ENCODE data around the gene RHBDL1. TPM values are rescaled to one million over a fixed set of nuclear protein-coding genes. Genes with fewer than 3 reads are reported as not detected.
A peak's percentile ranks its signal among the peaks of the same experiment; 100 is the strongest.

RHBDL1 gene
- total and polyA plus RNA-seq, 2 of the 8 experiments (the other 6 are each of a cell fraction or from before 2014, with no cell fraction given) = 4.0 to 8.1 TPM

- no peak within 1 kb of the TSS for H2BK120ac ChIP-seq (replicated peaks; ENCODE audit: low read depth, low read length)
- DNase-seq (ENCODE audit: low read depth in 1 of 2, low spot score in 2 of 2) (peak in 1 of 2 experiments; percentile 56), FAIRE-seq (no peak)
- H3K23me2 ChIP-seq (ENCODE audit: low read depth, low read length) = peaks cover 12% of the 10 kb centered on the region; the same call in 1 of the 2 replicates
- H2AK5ac ChIP-seq (ENCODE audit: low read depth, low read length) = no peak within 1 kb of the TSS
- no peak within 1 kb of the TSS for H3K4ac ChIP-seq (replicated peaks; ENCODE audit: insufficient read length, low read depth, low read length)
- ChIA-PET POLR2A (ENCODE audit: partially characterized antibody) (interaction anchor here (1.1 to 2.1 kb wide), 4 partner anchors 15 to 26 kb away, joined by 3 to 12 read pairs (median 6); partner anchors contain the start of genes CCDC78 and WDR24), CTCF (ENCODE audit: partially characterized antibody) (interaction anchor here (1.1 to 33.4 kb wide), 3 partner anchors 19 to 350 kb away, joined by 3 to 977 read pairs (median 5); partner anchors contain the start of genes ANTKMT, CCDC78, CIAO3 and HAGHL)
- TF ChIP-seq ASH2L (IDR thresholded peaks at IDR 0.05; ENCODE audit: low read length) (no peak), JUN (IDR thresholded peaks at IDR 0.05; ENCODE audit: low read depth, low read length) (no peak), SP2 (IDR thresholded peaks at IDR 0.05; ENCODE audit: low read length) (no peak), SAP30 (IDR thresholded peaks at IDR 0.05; ENCODE audit: insufficient read depth, insufficient replicate concordance, low read length) (no peak), EZH2 (IDR thresholded peaks at IDR 0.05; ENCODE audit: low read depth, low read length, severe bottlenecking) (no peak), SIN3A (conservative IDR thresholded peaks at IDR 0.05 in 1 of 2, IDR thresholded peaks at IDR 0.05 in 1 of 2; ENCODE audit: low read depth in 1 of 2, low read length in 2 of 2) (peak in 1 of 2 experiments; percentile 12; a peak in 1 of 4 replicates), ATF3 (IDR thresholded peaks at IDR 0.05; ENCODE audit: insufficient read depth, low read depth, low read length) (no peak), TCF12 (IDR thresholded peaks at IDR 0.05; ENCODE audit: low read depth, low read length) (no peak)
- no peak within 1 kb of the TSS for H3K27ac ChIP-seq (ENCODE audit: low read depth, low read length)
- H3K56ac ChIP-seq (replicated peaks; ENCODE audit: insufficient read length, low read depth, low read length) = no peak within 1 kb of the TSS
- H4K91ac ChIP-seq (replicated peaks; ENCODE audit: insufficient read length, low read length) = no peak within 1 kb of the TSS
- H2BK20ac ChIP-seq (ENCODE audit: low read length) = no peak within 1 kb of the TSS
- no peak within 1 kb of the TSS for H2AFZ ChIP-seq (ENCODE audit: low read length)
- H2BK5ac ChIP-seq (ENCODE audit: low read depth, low read length) = no peak within 1 kb of the TSS
- peaks cover 0 to 9% (median 5%) of the 10 kb centered on the region in 4 experiments; a peak in 4 of 7 replicates for H3K4me1 ChIP-seq (replicated peaks in 1 of 4; ENCODE audit: control insufficient read depth in 3 of 4, insufficient read depth in 4 of 4, low read length in 3 of 4)
- 5% methylated on average over 24 of the region's 115 CpGs; no CpG with 5 or more reads in 1 of the 2 experiments for WGBS, 2 experiments (ENCODE audit: extremely low coverage in 1 of 2, insufficient coverage in 1 of 2, insufficient read length in 1 of 2, insufficient replicate concordance in 2 of 2, low coverage in 1 of 2, low lambda C conversion rate in 2 of 2, missing lambda C conversion rate in 1 of 2)
- peak within 1 kb of the TSS; percentile 34 to 69 (median 50) for H3K4me3 ChIP-seq (ENCODE audit: extremely low read depth in 1 of 4, insufficient read depth in 2 of 4, low read depth in 3 of 4, low read length in 4 of 4)
- no peaks in the 10 kb centered on the region for H3K79me2 ChIP-seq (ENCODE audit: control insufficient read depth in 1 of 2, insufficient read depth in 2 of 2, low read length in 2 of 2)
- H2BK15ac ChIP-seq (ENCODE audit: low read length) = no peak within 1 kb of the TSS
- H3K23ac ChIP-seq (ENCODE audit: insufficient read length) = no peak within 1 kb of the TSS
- no peak within 1 kb of the TSS for H3K9ac ChIP-seq (replicated peaks in 1 of 4; ENCODE audit: extremely low read depth in 1 of 4, low read depth in 3 of 4, low read length in 3 of 4)
- H3K27me3 ChIP-seq (replicated peaks in 1 of 4; ENCODE audit: control insufficient read depth in 3 of 4, extremely low read depth in 1 of 4, insufficient read depth in 3 of 4, low read length in 3 of 4) = peaks cover 58 to 91% (median 78%) of the 10 kb centered on the region in 4 experiments
- H3K18ac ChIP-seq (ENCODE audit: extremely low read depth, low read length) = no peak within 1 kb of the TSS; the same call in 1 of the 2 replicates
- no peak within 1 kb of the TSS for H4K5ac ChIP-seq (ENCODE audit: insufficient read length, low read depth, low read length)
- H3K79me1 ChIP-seq (ENCODE audit: low read depth, low read length) = no peaks in the 10 kb centered on the region
- peaks cover 8 to 26% of the 10 kb centered on the region in 2 experiments for H4K20me1 ChIP-seq (replicated peaks in 1 of 2; ENCODE audit: control insufficient read depth in 1 of 2, insufficient read depth in 2 of 2, low read length in 2 of 2)
- H4K8ac ChIP-seq (ENCODE audit: extremely low read depth, insufficient read depth, low read length) = peak within 1 kb of the TSS; percentile 85
- no peak within 1 kb of the TSS for H3K14ac ChIP-seq (ENCODE audit: insufficient read length)
- H3K4me2 ChIP-seq (ENCODE audit: insufficient read depth in 1 of 2, low read depth in 2 of 2, low read length in 2 of 2) = peak within 1 kb of the TSS; percentile 66 to 92
- H2BK12ac ChIP-seq (ENCODE audit: low read depth, low read length) = no peak within 1 kb of the TSS
- H3K9me3 ChIP-seq (ENCODE audit: insufficient read depth in 2 of 2, low read depth in 1 of 2, low read length in 1 of 2) = no peaks in the 10 kb centered on the region
- H3K36me3 ChIP-seq (ENCODE audit: control insufficient read depth in 2 of 4, insufficient read depth in 4 of 4, low read length in 3 of 4) = no peaks in the 10 kb centered on the region
These were observed 30.1 kb downstream of the RHBDL1 start, which contains the start of gene FBXL16 for GRCh38 chr16:705431-706188. FBXL16 (minus strand) TSS chr16:705801; CDS start chr16:697405, 8,396 bp downstream.
